Stimulated activated CD4-positive, alpha-beta T cell treated with anti-CD3 and anti-CD28 coated beads, Interleukin-15, amount 100 ng/mL, for 48 hours (primary cell): ENCODE measurements around the gene ING4.

Experiments used
- DNase-seq, 2 donors: peaks; one replicate each; pipeline ENCODE4 v3.0.0-alpha.2; 2020; ENCODE audit warnings: low read depth in 2 of 2

ING4 gene

DNA sequence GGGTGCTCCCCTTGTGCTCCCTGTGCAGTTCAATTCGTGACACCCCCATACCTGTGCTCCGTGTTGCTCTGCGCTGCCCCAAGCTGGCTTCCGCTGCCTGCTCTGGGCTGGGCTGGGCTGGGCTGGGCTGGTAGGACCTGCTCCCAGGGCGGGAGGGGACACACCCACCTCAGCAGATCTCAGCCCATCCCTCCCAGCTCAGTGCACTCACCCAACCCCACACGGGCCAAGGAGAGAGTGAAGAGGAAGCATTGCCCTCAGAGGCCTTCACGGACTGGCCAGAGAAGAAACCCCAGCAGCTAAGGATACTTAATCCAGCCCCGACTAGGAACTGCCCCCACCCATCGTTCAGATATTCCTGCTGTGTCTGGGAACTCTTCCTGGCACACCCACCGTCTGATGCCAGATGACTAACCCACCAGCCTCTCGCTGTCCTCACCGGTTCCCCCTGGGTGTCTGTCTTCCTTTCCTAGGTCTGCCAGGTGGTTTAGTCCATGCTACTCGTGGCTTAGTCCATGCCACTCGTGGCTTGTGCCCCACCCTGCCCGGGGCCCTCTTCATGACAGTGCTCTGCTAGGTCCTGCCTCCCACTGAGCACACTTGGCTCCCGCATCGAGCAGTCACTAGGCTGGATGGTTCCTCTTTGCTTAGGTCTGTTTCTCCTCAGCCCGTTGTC, 26.9 kb downstream of the ING4 start, which contains the start of gene LPAR5:
Gene LPAR5 (minus strand): TSS at position 104 of the 676 bp plus-strand sequence. CDS start 14,711 bp downstream, outside the sequence.
- no peak for DNase-seq

DNA sequence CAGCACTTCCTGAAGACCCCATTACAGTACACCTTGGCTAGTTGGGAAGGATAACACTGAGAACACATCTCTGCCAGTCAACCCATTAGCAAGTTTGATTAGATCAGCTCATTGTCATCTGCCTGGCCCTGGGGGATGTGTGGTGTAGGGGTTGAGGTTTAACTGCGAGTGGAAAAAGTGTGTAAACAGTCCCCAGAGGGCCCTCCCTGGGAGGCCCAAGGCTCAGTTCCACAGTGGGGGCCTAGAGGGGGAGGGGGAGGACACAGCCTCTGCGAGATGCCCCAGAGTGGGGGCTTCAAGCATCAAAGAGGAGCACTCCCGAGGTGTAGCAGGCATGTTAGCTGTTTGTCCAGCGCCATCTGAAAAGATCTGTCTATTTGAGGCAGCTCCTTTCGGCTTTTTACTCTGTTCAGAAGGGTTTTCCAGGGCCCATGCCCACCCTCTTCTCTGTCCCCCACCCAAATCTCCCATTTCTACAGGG, 27.5 kb downstream of the ING4 start:
- peak in 1 of 2 donors; percentile 56 for DNase-seq

DNA sequence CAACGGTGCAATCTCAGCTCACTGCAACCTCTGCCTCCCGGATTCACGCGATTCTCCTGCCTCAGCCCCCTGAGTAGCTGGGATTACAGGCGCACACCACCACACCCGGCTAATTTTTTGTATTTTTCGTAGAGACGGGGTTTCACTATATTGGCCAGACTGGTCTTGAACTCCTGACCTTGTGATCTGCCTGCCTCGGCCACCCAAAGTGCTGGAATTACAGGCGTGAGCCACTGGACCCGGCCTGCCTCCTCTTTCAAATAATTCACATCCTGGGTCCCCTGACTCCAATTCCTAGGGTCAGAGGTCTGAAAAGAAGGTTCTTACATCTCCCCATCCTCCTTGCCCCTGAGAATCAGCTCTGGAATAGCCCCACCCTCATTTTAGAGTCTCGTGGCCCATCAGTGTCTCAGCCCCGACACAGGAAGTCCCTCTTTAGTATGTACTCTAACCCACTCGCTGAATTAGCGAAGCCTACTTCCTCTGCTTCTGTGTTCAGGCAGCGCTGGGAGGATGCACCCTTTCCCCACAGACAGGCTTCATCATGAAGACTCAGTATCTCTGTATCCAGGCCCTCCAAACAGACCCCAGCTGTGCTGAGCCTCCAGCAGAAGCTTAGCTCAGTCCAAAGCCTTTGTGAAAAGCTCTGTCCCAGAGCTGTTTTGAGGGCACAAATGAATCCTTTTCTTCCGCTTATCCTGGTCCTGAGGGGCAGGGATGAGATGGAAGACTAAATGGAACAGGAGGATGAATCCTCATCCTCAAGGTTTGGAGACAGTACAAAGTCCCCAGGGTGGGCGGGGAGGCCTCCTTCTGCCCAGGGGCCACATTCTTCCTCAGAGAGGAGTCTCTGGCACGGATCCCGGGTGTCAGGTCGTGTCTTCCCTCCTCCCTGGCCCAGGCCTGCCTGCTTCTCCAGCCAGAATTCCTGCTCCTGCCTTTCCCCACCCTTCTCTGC, 30.6 kb downstream of the ING4 start:
- DNase-seq = no peak

DNA sequence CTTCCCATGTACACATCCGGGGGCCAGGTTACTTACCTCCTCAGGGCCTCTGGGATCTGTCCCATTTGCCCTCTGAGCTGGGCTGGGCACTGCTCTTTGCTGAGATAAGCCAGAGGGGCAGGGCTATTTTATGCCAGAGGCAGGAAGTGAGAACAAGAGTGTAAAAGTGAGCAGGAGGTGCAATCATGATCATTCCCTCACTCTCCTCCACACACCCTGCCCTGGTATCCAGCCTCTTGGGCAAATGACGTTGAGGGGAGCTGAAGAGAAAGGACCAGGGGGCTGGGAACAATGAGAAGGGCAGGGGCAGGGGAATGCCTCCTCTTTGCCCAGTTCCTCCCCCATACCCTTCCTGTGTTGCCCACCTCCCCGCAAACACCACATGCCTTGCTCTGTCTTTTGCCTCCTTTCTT, 31.4 kb downstream of the ING4 start:
- no peak for DNase-seq

DNA sequence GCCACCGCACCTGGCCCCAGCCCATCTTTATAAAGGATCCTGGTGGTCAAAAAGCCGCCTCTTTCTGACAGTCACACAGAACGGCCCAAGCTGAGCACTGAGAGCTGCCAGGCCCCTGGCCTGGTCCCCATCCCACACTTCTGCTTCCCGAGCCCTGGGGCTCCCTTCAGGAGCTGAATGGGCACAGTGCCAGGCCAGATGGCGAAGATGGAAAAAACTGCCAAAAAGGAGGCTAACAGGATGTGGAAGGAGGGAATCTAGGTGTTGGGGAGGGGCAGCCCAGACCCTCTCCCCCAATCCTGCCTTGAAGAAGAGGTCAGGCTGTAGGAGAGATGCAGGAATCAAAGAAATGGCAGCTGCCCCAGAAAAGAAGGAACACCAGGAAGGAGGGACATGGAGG, 32.2 kb downstream of the ING4 start:
- no peak for DNase-seq

DNA sequence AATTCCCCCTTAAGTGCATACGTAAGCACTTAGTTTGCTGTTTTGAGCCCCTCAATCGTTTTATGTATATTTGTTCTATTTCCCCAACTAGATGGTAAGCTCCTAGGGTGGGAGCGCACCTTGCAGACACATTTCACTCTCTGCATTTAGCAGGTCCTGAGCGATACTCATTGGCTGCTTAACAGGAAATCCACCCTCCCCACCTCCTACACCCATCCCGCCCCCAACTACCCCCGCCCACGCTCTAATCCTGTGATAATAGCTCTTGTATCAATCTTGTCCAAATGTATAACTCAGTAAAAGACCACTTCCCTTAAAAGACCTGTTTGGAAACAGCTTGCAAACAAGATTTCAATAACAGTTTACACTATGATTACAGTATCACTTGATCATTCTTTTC, 35.3 kb downstream of the ING4 start:
- DNase-seq = no peak

DNA sequence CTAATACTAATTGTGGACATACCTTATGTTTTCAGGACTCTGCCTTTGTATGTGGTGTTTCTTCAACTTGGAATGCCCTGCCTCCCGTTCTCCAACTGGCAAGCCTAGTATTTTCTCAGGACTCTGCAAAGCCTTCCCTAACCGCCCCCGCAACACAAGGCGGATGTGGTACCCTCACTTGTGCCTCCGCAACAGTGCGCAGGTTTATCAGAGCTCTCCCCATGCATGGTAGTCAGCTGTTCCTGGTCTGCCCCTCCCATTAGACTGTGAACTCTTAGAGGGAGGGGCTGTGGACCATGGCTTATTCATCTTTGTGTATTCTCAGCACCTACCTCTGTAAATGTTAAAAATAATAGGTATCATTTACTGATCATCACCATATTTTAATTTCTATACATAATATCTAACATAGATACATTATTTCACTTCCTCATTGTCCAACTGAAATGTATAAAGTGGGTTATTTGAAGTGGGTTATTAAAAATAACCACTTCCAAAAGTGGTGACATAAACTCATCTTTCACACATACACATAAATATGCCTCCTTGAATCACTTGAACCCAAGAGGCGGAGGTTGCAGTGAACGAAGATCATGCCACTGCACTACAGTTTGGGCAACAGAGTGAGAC, 36.1 kb downstream of the ING4 start:
- no peak for DNase-seq

DNA sequence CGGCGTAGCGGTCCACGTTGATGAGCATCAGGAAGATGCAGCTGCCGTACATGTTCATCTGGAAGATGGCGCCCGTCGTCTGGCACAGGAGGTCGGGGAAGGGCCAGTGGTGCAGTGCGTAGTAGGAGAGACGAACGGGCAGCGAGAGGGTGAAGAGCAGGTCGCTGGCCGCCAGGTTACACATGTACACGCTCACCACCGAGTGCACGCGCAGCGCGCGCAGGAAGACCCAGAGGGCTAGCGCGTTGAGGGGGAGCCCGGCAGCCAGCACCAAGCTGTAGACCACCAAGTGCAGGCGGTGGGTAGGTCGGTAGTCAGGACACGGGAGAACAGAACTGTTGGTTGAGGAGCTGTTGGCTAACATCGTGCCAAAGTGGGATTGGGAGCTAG, 42.0 kb downstream of the ING4 start:
- DNase-seq = no peak

DNA sequence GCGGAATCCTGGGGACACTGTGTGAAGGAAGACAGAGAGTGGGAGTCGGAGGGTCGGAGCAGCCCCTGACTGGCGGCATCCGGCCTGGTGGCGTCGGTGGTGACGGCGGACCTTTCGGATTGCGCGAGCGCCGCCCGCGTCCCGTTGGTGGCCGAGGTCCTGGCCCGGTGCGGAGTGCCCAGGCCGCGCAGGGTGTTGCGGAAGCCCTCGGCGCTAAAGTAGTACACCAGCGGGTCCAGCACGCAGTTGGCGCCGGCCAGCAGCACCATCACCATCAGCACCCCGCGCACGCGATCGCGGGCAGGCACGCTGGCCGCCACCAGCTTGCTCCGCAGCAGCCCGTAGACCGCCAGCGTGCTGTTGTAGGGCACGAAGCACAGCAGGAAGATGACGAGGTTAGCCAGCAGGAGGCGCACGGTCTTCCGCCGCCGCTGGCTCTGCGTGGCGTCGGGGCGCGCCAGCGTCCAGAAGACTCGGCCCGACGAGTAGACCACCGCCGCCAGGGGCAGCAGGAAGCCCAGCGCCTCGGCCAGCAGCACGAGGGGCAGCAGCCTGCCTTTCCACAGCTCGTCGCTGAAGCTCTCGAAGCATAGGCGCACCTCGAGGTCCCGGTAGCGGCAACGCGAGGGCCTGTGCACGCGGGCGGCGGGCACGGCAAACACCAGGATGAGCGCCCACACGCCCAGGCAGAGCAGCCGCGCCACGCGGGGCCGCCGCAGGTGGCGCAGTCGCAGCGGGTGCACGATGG, 42.6 kb downstream of the ING4 start:
- DNase-seq = no peak

DNA sequence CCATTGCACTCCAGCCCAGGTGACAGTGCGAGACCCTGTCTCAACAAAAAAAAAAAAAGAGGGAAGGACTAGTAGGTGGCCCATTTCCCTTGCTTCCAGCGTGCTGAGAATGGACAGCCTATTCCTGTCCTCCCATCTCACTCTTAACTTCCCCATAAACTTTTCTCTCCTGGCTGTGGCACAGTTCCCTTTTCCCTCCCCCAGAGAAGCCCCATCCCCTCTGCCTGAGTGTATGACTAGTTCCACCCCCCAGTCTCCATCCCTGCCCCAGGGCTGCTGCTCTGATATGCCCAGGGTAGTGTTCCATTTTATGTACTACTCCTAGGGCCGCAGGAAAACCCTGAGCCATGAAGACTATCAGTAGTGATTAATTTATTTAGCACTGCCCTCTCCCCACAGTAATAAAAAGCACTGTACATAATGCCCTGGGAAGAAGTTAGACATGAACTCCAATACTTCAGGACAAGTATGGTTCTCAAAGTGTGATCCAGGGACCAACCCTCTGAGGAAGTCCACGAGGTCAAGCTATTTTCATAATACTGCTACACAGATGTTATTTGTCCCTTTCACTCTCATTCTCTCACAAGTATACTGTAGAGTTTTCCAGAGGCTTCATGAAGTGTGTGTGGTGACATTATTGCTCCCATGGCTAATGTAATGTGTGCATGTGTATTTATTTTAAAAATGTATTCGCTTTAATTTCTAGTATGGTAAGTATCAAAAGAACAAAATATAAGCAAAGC, 44.3 kb downstream of the ING4 start:
- no peak for DNase-seq

DNA sequence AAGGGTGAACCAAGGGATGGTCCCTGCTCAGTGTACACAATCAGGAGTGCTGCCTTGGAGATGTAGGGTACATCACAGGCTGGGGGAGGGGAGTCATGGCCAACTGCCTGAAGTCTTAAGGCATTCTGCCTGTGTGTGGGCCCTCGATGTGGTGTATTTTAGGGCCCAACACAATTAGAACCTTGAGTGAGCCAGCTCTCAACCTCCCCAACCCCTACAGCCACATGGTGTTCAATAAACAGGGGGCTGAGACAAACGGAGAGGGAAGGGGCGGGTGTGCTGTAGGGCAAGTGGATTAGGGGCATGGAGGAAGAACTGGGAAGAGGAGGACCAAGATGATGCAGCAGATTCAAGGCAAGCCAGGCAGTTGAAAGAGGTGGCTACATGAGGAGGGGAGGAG, 47.1 kb downstream of the ING4 start:
- no peak for DNase-seq

DNA sequence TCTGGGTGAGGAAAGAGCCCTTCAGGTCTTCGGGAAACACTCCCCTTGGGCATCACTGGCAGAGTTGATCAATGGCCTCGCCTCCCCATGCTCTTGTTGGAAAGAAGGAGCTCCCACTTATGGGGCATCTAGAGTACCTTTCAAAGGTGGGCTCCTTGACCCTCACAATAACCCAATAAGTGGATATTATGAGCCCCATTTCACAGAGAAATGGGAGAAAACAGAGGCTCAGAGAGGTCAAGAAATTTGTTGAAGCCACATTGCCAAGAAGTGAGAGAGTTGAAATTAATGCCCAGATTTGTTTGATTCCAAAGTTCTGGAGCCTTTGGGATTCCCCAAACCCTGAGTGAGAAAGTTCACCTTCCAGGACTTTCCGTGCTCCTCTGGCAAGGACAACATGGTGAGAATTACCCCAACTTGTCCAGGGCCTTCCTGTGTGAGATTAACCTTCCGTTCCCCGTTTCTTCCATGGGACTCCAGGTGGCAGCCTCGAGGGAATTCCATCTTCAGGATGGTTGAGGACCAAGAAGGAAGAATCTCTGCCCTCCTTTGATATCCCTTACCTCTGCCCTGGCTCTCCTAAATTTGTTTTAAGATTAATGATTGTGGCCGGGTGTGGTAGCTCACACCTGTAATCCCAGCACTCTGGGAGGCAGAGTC, 48.3 kb downstream of the ING4 start:
- no peak for DNase-seq

DNA sequence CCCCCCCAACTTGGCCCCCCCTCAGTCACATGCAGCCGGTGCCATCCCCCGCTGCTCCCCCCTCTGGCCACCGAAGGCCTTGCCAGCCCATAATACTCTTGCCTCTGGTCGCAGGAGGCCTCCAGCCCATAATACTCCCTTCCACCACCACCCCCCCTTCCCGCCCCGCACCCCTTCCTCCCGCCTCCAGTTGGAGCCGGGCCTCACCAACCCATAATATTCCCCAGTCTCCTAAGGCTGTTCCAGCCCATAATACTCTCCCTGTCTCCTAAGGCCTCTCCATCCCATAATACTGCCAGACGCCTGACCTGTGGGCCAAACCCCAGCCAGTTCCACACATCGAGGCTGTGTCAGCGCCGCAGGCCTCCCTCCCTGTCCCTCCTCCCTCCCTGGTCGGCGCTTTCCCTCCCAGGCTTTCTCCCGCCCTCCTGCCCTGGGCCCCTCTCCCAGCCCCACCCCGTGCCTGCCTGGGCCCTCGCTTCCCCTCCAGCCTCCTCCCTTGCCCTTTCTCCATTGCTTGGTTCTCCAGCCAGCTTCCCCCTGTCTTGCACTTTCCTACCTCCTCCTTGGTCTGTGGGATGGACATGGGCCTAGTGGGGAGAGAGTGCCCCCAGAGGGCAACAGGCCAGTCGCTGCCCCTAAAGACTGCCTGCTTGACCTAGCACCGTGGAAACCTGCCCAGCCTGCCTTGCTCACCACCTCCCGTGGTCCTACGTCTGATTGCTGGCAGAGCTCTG, 49.0 kb downstream of the ING4 start:
- DNase-seq = no peak

DNA sequence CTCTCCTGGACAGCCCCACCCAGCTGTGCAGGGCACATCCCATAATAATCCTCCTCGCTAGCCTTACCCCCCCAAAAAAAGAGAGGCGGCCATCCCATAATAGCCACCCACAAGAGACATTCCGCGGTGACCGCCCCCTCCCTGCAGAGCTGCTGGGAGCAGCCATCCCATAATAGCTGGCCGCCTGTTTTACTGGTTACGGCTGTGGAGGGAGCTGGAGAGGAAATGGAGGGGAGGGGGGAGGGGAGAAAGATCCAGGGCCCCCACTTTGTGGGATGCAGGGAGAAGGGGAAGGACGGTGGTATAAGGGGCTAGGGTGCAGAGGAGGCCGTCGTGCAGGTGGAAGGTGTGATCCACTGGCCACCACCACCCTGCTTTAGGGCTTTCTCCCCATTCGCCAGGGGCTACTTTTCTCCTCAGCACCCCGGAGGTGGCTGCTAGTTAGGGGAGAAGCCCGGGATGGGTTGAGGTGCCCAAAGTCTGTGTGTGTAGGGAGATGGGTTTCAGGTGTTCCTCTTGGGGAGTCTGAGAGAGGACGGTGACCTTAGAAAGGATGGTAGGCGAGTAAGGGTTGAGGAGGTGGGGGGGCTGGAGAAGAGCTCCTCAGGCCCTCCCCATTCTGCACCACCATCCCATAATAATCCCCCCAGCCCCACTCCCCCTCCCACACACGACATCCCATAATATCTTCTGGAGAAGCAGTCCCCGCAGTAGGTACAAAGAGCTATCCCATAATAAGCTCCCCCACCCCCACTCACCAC, 49.7 kb downstream of the ING4 start:
- no peak for DNase-seq

DNA sequence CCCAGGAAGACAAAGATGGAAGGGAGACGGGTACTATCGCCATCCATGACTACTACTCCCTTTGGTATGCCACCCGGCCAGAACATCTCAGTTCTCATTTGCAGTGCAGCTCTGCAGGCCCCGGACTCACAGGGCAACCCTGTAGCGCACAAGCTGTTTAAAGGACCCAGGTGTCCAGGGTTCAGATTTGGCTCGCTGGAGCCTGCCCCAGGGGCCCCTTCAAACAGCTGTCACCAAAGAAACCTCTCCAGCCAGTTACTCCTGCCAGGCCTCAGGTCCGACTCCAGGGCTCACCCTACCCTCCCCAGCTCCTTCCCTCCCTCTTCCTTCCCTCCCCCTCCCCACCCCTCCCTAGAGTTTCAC, 50.3 kb downstream of the ING4 start:
- no peak for DNase-seq

DNA sequence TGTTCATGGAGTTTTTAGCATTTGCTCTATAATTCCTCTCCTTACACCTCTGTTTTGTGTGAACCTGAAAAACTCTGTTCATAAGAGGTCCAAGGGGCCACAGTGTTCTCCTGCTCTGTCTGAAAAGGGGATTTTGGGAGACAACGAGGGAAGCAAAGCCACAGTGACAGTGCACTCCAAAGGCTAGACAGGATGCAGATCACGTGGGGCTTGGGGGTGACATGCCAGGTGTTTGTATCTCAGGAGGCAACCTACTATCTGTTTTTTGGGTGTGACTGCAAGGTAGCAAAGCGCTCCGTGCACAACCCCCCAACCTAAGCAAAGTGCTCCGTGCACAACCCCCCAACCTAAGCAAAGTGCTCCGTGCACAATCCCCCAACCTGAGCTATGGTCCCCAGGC, 50.7 kb downstream of the ING4 start:
- no peak for DNase-seq

DNA sequence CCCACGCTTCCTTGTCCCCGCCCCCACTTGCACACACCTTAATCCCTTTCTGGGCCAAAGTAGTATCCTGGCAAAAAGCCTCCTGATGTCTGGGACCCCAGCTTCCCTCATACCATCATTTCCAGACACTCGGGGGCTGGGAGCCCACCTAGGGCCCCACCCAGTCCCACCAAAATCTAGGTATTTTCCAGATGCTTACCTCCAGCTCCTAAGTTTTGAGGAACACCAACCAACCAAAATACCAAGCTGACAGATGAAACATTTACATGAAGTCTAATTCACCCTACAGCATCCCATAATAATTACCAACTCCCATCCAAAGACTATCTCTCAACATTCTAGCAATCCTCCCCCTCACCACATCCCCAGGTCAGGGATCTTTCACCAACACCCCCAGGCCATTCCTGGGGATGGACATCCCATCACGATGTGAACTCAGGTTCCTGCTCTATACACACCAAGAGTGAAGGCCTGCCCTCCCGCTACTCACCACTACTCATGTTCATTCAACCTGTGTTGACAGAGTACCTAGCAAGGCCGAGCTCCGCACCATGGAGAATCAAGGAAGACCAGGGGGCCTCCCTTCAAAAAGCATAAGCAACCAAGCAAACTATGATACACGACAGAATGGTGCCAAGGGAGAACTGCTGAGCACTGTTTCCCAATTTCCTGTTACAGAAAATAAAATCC, 54.2 kb downstream of the ING4 start:
- DNase-seq = no peak
